Keratinocyte (primary cell): ENCODE measurements around the gene PRDX2.

Experiments
- CTCF ChIP-seq, 3 experiments: IDR thresholded peaks in 1 of 3; conservative IDR thresholded peaks in 1 of 3; optimal IDR thresholded peaks in 1 of 3; 2 replicates in 2 of 3; 3 replicates in 1 of 3; pipeline versions ENCODE3 to v1.5.1; 2011; ENCODE audit warnings: low read length in 3 of 3, mild to moderate bottlenecking in 3 of 3, moderate library complexity in 2 of 3, control low read depth in 1 of 3, inconsistent platforms in 1 of 3; ENCODE audit not compliant: insufficient read depth in 2 of 3; ENCODE audit errors: extremely low read depth in 1 of 3
- EZH2 ChIP-seq: IDR thresholded peaks from one replicate; pipeline ENCODE4 v1.6.1; 2012; ENCODE audit warnings: inconsistent platforms, mild to moderate bottlenecking, low read length, moderate library complexity

- TF ChIP-seq CTCF (optimal IDR thresholded peaks at IDR 0.05 in 1 of 3, IDR thresholded peaks at IDR 0.05 in 1 of 3, conservative IDR thresholded peaks at IDR 0.05 in 1 of 3; ENCODE audit: extremely low read depth in 1 of 3, insufficient read depth in 2 of 3, low read length in 3 of 3) = no peak
- TF ChIP-seq EZH2 = no peak
Measured at GRCh38 chr19:12800466-12800770, 1.2 kb downstream of the PRDX2 start.
